Fibroblast of lung (primary cell): ENCODE results near the gene ANO2. TPM values are rescaled to one million over a fixed set of nuclear protein-coding genes. Genes with fewer than 3 reads are reported as not detected.

ENCODE experiments used
- DNase-seq, 2 donors: peaks; one replicate each; pipeline versions ENCODE4 v3.0.0 to v3.0.0-alpha.2; 2010; ENCODE audit warnings: low read depth in 2 of 2
- H2AFZ ChIP-seq: 2 replicates; pipeline ENCODE4 v1.5.1; 2012; ENCODE audit warnings: low read length, control low read depth, inconsistent platforms
- H3K27ac ChIP-seq: 2 replicates; pipeline ENCODE4 v1.5.1; 2011; ENCODE audit warnings: low read length, control low read depth; ENCODE audit not compliant: insufficient read depth
- H3K27me3 ChIP-seq: 2 replicates; pipeline ENCODE4 v1.5.1; 2011; ENCODE audit warnings: mild to moderate bottlenecking, low read length; ENCODE audit not compliant: control insufficient read depth, insufficient read depth
- H3K36me3 ChIP-seq: 2 replicates; pipeline ENCODE4 v1.5.1; 2011; ENCODE audit warnings: low read length; ENCODE audit not compliant: control insufficient read depth, insufficient read depth
- H3K4me1 ChIP-seq: 2 replicates; pipeline ENCODE4 v1.5.1; 2011; ENCODE audit warnings: low read length; ENCODE audit not compliant: control insufficient read depth, insufficient read depth; ENCODE audit errors: extremely low read depth
- H3K4me2 ChIP-seq: 2 replicates; pipeline ENCODE4 v1.5.1; 2011; ENCODE audit warnings: low read length, control low read depth; ENCODE audit not compliant: insufficient read depth; ENCODE audit errors: extremely low read depth
- H3K4me3 ChIP-seq, 4 experiments: fragments of 200-600 bp in 1 of 4; sonication (generic) in 1 of 4; replicated peaks in 1 of 4; 2 replicates each; pipeline ENCODE4 v1.5.1; 2011 to 2016; ENCODE audit warnings: low read length in 4 of 4, low read depth in 3 of 4, mild to moderate bottlenecking in 3 of 4, control low read depth in 2 of 4, inconsistent platforms in 1 of 4, mixed read lengths in 1 of 4; ENCODE audit not compliant: insufficient read depth in 1 of 4; ENCODE audit errors: control extremely low read depth in 1 of 4
- H3K79me2 ChIP-seq: 2 replicates; pipeline ENCODE4 v1.5.1; 2012; ENCODE audit warnings: mild to moderate bottlenecking, low read length, inconsistent platforms; ENCODE audit not compliant: control insufficient read depth, insufficient read depth
- H3K9ac ChIP-seq: 2 replicates; pipeline ENCODE4 v1.5.1; 2011; ENCODE audit warnings: mild to moderate bottlenecking, low read length, control low read depth; ENCODE audit not compliant: insufficient read depth
- H3K9me3 ChIP-seq: 2 replicates; pipeline ENCODE4 v1.5.1; 2012; ENCODE audit warnings: low read depth, low read length; ENCODE audit not compliant: control insufficient read depth, insufficient read depth
- H4K20me1 ChIP-seq: 2 replicates; pipeline ENCODE4 v1.5.1; 2011; ENCODE audit warnings: low read length; ENCODE audit not compliant: control insufficient read depth, insufficient read depth; ENCODE audit errors: extremely low read depth
- CTCF ChIP-seq, 2 donors: IDR thresholded peaks in 1 of 2; conservative IDR thresholded peaks in 1 of 2; 1 replicate in 1 of 2; 2 replicates in 1 of 2; pipeline ENCODE4 v1.5.1; 2011 to 2012; ENCODE audit warnings: low read length in 2 of 2, control low read depth in 1 of 2, inconsistent platforms in 1 of 2, low read depth in 1 of 2, mild to moderate bottlenecking in 1 of 2
- EZH2 ChIP-seq: IDR thresholded peaks from 2 replicates; pipeline ENCODE4 v1.5.1; 2012; ENCODE audit warnings: low read length, control low read depth, mild to moderate bottlenecking; ENCODE audit errors: missing control alignments
- polyA plus RNA-seq, 2 donors: library from polyadenylated mRNA; depleted of rRNA in 1 of 2; stranded (reverse) in 1 of 2; unstranded in 1 of 2; fragments of >200 nt; gene quantifications; 2 replicates each; pipeline ENCODE4 v1.2.1, GENCODE V29; 2011 to 2012; ENCODE audit warnings: missing spikeins in 1 of 2
- total RNA-seq: library from RNA; depleted of rRNA; stranded (reverse); fragments of >200 nt; gene quantifications from 2 replicates; pipeline ENCODE4 v1.2.1, GENCODE V29; 2014

Gene ANO2
- total and polyA plus RNA-seq, 2 donors (not counting 1 experiment from before 2014, with no cell fraction given), result 0.15 to 0.17 TPM

DNA sequence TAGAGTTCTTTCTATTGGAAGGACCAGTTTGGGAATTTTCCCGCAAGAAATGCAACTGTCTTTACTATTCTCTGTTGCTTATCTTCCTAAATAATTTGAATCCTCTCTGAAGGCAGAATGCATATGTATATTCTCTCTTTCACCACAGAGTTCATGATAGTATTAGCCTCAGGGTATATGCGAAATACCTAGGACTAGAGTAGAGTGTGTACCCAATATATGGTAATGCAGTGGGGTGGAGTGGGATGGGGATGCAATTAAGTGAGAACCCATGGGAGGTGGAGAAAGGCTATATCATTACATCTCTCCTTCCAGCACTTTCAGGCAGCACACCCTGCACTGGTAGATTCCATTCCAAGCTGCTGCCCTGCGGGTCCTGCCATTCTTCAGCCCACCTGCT lies 207.3 kb downstream of the ANO2 start:
- H3K36me3 ChIP-seq, result no peaks in the 10 kb centered on the region
- no peaks in the 10 kb centered on the region for H3K9me3 ChIP-seq
- no peak for TF ChIP-seq EZH2
- no peak for TF ChIP-seq CTCF (conservative IDR thresholded peaks at IDR 0.05 in 1 of 2, IDR thresholded peaks at IDR 0.05 in 1 of 2; ENCODE audit: low read depth in 1 of 2, low read length in 2 of 2)
- no peak for DNase-seq
- H3K4me2 ChIP-seq, result no peak overlapping the region
- no peak overlapping the region for H2AFZ ChIP-seq
- no peak overlapping the region for H3K9ac ChIP-seq
- no peaks in the 10 kb centered on the region for H3K79me2 ChIP-seq
- H4K20me1 ChIP-seq, result no peaks in the 10 kb centered on the region
- no peak overlapping the region for H3K4me3 ChIP-seq
- no peaks in the 10 kb centered on the region for H3K4me1 ChIP-seq
- no peaks in the 10 kb centered on the region for H3K27me3 ChIP-seq
- H3K27ac ChIP-seq, result no peak overlapping the region

DNA sequence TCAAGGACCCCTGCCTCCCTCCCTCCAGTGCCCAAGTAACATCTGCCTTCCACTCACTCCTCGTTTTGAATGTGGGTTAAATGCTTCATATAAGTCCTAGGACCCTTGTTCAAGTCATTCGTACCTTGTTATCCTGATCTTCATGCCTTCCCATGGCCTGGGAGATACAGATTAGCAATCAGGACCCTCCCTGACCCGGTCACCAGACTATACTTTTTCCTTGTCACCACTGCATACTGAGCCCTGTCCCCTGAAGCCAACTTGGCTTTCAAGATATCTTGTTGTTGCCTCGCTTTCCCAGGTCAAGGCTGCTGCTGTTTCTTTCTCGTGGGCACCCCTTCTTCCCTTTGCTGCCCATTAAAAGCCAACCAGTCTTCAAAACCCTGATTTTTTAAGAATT lies 208.5 kb downstream of the ANO2 start:
- H3K9me3 ChIP-seq, result no peaks in the 10 kb centered on the region
- no peak overlapping the region for H3K4me3 ChIP-seq
- H4K20me1 ChIP-seq, result no peaks in the 10 kb centered on the region
- no peak overlapping the region for H2AFZ ChIP-seq
- no peaks in the 10 kb centered on the region for H3K79me2 ChIP-seq
- H3K27me3 ChIP-seq, result no peaks in the 10 kb centered on the region
- DNase-seq, result no peak
- H3K4me1 ChIP-seq, result no peaks in the 10 kb centered on the region
- H3K4me2 ChIP-seq, result no peak overlapping the region
- no peak overlapping the region for H3K27ac ChIP-seq
- H3K36me3 ChIP-seq, result no peaks in the 10 kb centered on the region
- H3K9ac ChIP-seq, result no peak overlapping the region
- no peak for TF ChIP-seq CTCF (conservative IDR thresholded peaks at IDR 0.05 in 1 of 2, IDR thresholded peaks at IDR 0.05 in 1 of 2; ENCODE audit: low read depth in 1 of 2, low read length in 2 of 2)
- no peak for TF ChIP-seq EZH2

GRCh38 chr12:5736016-5736415 lies 209.0 kb downstream of the ANO2 start:
- H2AFZ ChIP-seq, result no peak overlapping the region
- H3K79me2 ChIP-seq, result no peaks in the 10 kb centered on the region
- no peaks in the 10 kb centered on the region for H4K20me1 ChIP-seq
- H3K27me3 ChIP-seq, result no peaks in the 10 kb centered on the region
- no peak overlapping the region for H3K27ac ChIP-seq
- H3K36me3 ChIP-seq, result no peaks in the 10 kb centered on the region
- no peak overlapping the region for H3K4me3 ChIP-seq
- TF ChIP-seq CTCF (conservative IDR thresholded peaks at IDR 0.05 in 1 of 2, IDR thresholded peaks at IDR 0.05 in 1 of 2; ENCODE audit: low read depth in 1 of 2, low read length in 2 of 2), result no peak
- no peak for TF ChIP-seq EZH2
- H3K9ac ChIP-seq, result no peak overlapping the region
- H3K4me2 ChIP-seq, result no peak overlapping the region
- H3K4me1 ChIP-seq, result no peaks in the 10 kb centered on the region
- DNase-seq, result no peak
- no peaks in the 10 kb centered on the region for H3K9me3 ChIP-seq
